ENCODE data around the gene ZFYVE26. TPM values are rescaled to one million over a fixed set of nuclear protein-coding genes. Genes with fewer than 3 reads are reported as not detected.
A peak's percentile ranks its signal among the peaks of the same experiment; 100 is the strongest.

Gene ZFYVE26
- total RNA-seq, 4 donors from 2014 or later = 14.3 to 45.9 (median 28.2) TPM

GRCh38 chr14:67729072-67729885, 87.1 kb downstream of the ZFYVE26 start:
- H3K4me3 ChIP-seq = no peak overlapping the region
- DNase-seq = no peak
- TF ChIP-seq CTCF (IDR thresholded peaks at IDR 0.05) = no peak
- no peak for TF ChIP-seq POLR2A (IDR thresholded peaks at IDR 0.05)
- H3K36me3 ChIP-seq = no peaks in the 10 kb centered on the region
- intact Hi-C loops (cut with DNase I; ENCODE audit: low total_unique reads) = no loop called here
- H3K4me1 ChIP-seq = no peaks in the 10 kb centered on the region
- H3K27me3 ChIP-seq = no peaks in the 10 kb centered on the region
- H3K9me3 ChIP-seq = no peaks in the 10 kb centered on the region
- H3K27ac ChIP-seq = no peak overlapping the region

GRCh38 chr14:67728258-67728657, 88.1 kb downstream of the ZFYVE26 start:
- intact Hi-C loops (cut with DNase I; ENCODE audit: low total_unique reads) = no loop called here
- Histone ChIP-seq H3K4me1 (no peaks in the 10 kb centered on the region), H3K36me3 (no peaks in the 10 kb centered on the region), H3K4me3 (no peak overlapping the region), H3K27me3 (no peaks in the 10 kb centered on the region), H3K9me3 (no peaks in the 10 kb centered on the region), H3K27ac (no peak overlapping the region)
- TF ChIP-seq POLR2A (IDR thresholded peaks at IDR 0.05) (no peak), CTCF (IDR thresholded peaks at IDR 0.05) (no peak)
- no peak for DNase-seq

- no peaks in the 10 kb centered on the region for H3K9me3 ChIP-seq
- intact Hi-C loops (cut with DNase I; ENCODE audit: low total_unique reads) = no loop called here
- DNase-seq = no peak
- no peak overlapping the region for H3K4me3 ChIP-seq
- H3K27me3 ChIP-seq = no peaks in the 10 kb centered on the region
- no peak for TF ChIP-seq CTCF (IDR thresholded peaks at IDR 0.05)
- TF ChIP-seq POLR2A (IDR thresholded peaks at IDR 0.05) = no peak
- no peaks in the 10 kb centered on the region for H3K4me1 ChIP-seq
- no peak overlapping the region for H3K27ac ChIP-seq
- H3K36me3 ChIP-seq = no peaks in the 10 kb centered on the region
These were observed 89.0 kb downstream of the ZFYVE26 start for GRCh38 chr14:67727361-67727760.

- no peak for TF ChIP-seq CTCF (IDR thresholded peaks at IDR 0.05)
- TF ChIP-seq POLR2A (IDR thresholded peaks at IDR 0.05) = no peak
- no peaks in the 10 kb centered on the region for H3K9me3 ChIP-seq
- intact Hi-C loops (cut with DNase I; ENCODE audit: low total_unique reads) = no loop called here
- H3K4me1 ChIP-seq = no peaks in the 10 kb centered on the region
- H3K36me3 ChIP-seq = no peaks in the 10 kb centered on the region
- H3K27me3 ChIP-seq = no peaks in the 10 kb centered on the region
- no peak overlapping the region for H3K27ac ChIP-seq
- H3K4me3 ChIP-seq = no peak overlapping the region
- no peak for DNase-seq
These were observed 91.2 kb downstream of the ZFYVE26 start for GRCh38 chr14:67725171-67725570.

GRCh38 chr14:67722293-67722692, 94.1 kb downstream of the ZFYVE26 start:
- no peaks in the 10 kb centered on the region for H3K4me1 ChIP-seq
- no peak overlapping the region for H3K4me3 ChIP-seq
- DNase-seq = peak; percentile 58 to 75
- H3K27ac ChIP-seq = no peak overlapping the region
- H3K27me3 ChIP-seq = no peaks in the 10 kb centered on the region
- intact Hi-C loops (cut with DNase I; ENCODE audit: low total_unique reads) = no loop called here
- no peaks in the 10 kb centered on the region for H3K9me3 ChIP-seq
- H3K36me3 ChIP-seq = no peaks in the 10 kb centered on the region
- TF ChIP-seq CTCF (IDR thresholded peaks at IDR 0.05) = no peak

Data from uterus (tissue), 4 donors.